ENCODE measurements around the gene SERPIND1.
"Not testable (repeated sequence)": the region's sequence is repeated elsewhere in the genome, so short reads cannot be mapped to it uniquely, and the experiment has no call there.

Gene SERPIND1

GRCh38 chr22:20818471-20818870, 44.6 kb downstream of the SERPIND1 start:
- DNase-seq: no peak

GRCh38 chr22:20819471-20819870, 45.6 kb downstream of the SERPIND1 start:
- DNase-seq: no peak

- not testable (repeated sequence) for DNase-seq
These were observed 47.9 kb downstream of the SERPIND1 start for GRCh38 chr22:20821717-20822239.

- DNase-seq: no peak
These were observed 48.3 kb downstream of the SERPIND1 start for GRCh38 chr22:20822240-20822639.

DNA sequence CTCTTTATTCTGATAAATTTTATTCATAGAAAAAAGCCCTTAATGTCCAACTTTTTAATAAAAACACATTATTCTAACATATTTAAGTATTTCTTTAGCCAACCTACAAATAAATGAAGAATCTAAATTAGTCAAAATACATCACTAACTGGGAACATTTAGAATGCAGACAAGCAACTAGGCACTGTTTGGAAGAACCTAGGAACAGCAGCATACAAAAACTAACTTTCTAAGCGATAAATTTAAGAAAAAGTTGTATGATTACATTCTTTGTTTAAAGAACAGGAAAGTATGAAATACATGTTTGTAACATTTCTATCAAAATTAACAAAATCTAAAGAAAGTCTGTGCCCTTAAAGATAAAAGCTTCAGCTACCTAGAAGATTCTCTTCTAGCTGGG, 49.4 kb downstream of the SERPIND1 start:
- DNase-seq: no peak

DNA sequence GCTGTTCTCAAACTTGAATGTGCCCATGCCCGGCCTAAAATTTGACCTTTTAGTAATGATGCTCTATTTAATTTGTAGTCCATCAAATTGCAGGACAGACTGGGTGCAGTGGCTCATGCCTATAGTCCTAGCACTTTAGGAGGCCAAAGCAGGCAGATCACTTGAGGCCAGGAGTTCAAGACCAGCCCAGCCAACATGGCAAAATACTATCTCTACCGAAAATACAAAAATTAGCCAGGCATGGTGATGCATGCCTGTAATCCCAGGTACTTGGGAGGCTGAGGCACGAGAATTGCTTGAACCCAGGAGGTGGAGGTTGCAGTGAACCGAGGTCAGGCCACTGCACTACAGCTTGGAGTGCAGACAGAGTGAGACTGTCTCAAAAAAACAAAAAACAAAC, 51.3 kb downstream of the SERPIND1 start:
- not testable (repeated sequence) for DNase-seq

DNA sequence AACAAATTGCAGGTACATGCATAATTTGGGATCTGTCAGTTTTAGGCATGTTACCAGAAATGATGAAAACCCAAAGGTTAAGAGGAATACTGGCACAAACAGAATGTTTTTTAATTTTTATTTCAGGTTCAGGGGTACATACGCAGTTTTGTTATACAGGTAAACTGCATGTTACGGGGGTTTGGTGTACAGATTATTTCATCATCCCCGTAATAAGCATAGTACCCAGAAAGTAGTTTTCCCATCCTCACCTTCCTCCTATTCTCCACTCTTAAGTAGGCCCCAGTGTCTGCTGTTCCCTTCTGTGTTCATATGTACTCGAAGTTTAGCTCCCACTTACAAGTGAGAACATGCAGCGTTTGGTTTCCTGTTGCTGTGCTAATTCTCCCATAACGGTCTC, 51.7 kb downstream of the SERPIND1 start:
- DNase-seq: no peak

- not testable (repeated sequence) for DNase-seq
These were observed 52.6 kb downstream of the SERPIND1 start for GRCh38 chr22:20826373-20827152.

DNA sequence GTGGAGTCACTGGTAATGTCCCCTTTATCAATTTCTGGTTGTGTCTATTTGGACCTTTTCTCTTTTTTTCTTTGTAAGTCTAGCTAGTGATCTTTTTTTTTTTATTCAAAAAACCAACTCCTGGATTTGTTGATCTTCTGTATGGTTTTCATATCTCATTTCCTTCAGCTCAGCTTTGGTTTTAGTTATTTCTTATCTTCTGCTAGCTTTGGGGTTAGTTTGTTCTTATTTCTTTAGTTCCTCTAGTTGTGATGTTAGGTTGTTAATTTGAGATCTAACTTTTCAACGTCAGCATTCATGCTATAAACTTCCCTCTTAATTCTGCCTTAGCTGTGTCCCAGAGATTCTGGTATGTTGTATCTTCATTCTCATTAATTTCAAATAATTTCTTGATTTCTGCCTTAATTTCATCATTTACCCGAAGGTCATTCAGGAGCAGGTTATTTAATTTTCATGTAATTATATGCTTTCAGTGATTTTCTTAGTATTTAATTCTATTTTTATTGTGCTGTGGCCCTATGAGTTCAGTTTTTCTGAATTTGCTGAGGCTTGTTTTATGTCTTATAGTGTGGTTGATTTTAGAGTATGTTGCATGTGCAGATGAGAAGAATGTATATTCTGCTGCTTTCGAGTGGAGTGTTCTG, 55.7 kb downstream of the SERPIND1 start:
- DNase-seq: no peak

- DNase-seq: no peak
These were observed 59.3 kb downstream of the SERPIND1 start for GRCh38 chr22:20833225-20833665.

- no peak for DNase-seq
These were observed 60.3 kb downstream of the SERPIND1 start for GRCh38 chr22:20834206-20834605.

DNA sequence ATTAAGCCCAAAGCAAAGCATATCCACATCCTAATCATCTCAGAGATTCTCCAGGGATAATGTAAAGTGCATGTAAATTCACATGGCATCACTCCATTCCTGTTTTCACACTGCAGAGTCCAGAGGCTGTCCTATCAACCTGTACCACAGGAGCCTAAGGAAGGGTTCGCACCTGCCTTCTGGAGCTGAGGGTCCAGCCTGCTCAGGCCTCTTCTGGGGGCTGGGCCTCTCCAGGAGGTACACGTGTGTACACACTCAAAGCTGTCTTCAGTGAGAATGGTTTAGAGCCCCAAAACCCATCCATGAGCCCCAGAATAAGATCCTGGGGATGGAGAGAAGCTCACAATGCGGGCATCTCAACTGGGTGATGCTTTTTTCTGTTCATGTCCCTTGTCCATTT, 60.8 kb downstream of the SERPIND1 start:
- no peak for DNase-seq
